ENCODE data around the gene HK1.

The HK1 gene

DNA sequence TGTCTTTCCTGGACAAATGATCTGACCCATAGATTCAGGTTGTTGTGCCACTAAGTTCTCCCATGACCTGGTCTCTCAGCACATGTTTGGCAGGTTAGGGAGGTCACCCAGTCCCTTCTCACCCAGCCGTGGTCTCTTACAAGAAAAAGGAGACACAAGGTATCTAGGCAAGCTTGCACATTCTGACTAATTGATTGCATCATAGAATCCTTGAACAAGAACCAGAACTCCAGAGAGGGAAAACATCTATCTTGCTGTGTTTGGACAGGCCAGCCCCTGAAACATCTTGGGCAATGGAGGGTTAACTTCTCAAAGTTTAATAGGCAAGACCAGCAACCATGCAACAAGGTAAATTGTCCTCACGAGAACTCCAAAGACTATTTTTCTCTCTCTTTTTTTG lies 8.5 kb upstream of the HK1 start:
- no peak overlapping the region for H3K27ac Mint-ChIP-seq

DNA sequence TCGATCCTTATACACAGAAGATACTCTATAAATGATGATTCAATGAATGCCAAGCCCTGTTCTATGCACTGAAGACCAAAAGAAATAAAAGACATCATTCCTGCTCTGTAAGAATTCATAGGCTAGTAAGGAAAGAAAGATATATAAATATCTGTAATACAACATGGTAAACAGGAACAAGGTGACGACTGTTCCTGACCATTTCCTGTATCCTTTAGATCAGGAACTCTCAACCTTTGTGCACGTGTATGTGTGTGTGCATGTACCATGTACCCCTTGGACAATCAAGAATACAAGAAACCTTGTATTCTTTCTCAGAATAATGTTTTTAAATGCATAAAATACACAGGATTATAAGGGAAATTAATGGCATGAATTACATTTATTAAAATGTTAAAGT lies 7.3 kb upstream of the HK1 start:
- peaks cover 14% of the 10 kb centered on the region for H3K9me3 Mint-ChIP-seq
- TF ChIP-seq CTCF (IDR thresholded peaks at IDR 0.05; ENCODE audit: unreplicated experiment in 3 of 3), result no peak
- peaks cover 13% of the 10 kb centered on the region for H3K27me3 Mint-ChIP-seq (ENCODE audit: low read depth)
- H3K4me3 Mint-ChIP-seq, result no peak overlapping the region
- H3K27ac Mint-ChIP-seq, result no peak overlapping the region
- no peaks in the 10 kb centered on the region for H3K4me1 Mint-ChIP-seq
- H3K36me3 Mint-ChIP-seq (ENCODE audit: low read depth), result no peaks in the 10 kb centered on the region

More for the DNA sequence above, 8.5 kb upstream of the HK1 start:
- H3K4me1 Mint-ChIP-seq, result no peaks in the 10 kb centered on the region
- no peak for TF ChIP-seq CTCF (IDR thresholded peaks at IDR 0.05; ENCODE audit: unreplicated experiment in 3 of 3)
- H3K9me3 Mint-ChIP-seq, result peaks cover 13% of the 10 kb centered on the region
- H3K4me3 Mint-ChIP-seq, result no peak overlapping the region
- no peaks in the 10 kb centered on the region for H3K36me3 Mint-ChIP-seq (ENCODE audit: low read depth)
- peaks cover 16% of the 10 kb centered on the region for H3K27me3 Mint-ChIP-seq (ENCODE audit: low read depth)

- H3K27ac Mint-ChIP-seq, result no peak overlapping the region
- no peaks in the 10 kb centered on the region for H3K36me3 Mint-ChIP-seq (ENCODE audit: low read depth)
- H3K4me1 Mint-ChIP-seq, result no peaks in the 10 kb centered on the region
- peaks cover 14% of the 10 kb centered on the region for H3K9me3 Mint-ChIP-seq
- peaks cover 7% of the 10 kb centered on the region for H3K27me3 Mint-ChIP-seq (ENCODE audit: low read depth)
- no peak for TF ChIP-seq CTCF (IDR thresholded peaks at IDR 0.05; ENCODE audit: unreplicated experiment in 3 of 3)
- no peak overlapping the region for H3K4me3 Mint-ChIP-seq
Measured at GRCh38 chr10:69272624-69273023, 5.7 kb upstream of the HK1 start.

DNA sequence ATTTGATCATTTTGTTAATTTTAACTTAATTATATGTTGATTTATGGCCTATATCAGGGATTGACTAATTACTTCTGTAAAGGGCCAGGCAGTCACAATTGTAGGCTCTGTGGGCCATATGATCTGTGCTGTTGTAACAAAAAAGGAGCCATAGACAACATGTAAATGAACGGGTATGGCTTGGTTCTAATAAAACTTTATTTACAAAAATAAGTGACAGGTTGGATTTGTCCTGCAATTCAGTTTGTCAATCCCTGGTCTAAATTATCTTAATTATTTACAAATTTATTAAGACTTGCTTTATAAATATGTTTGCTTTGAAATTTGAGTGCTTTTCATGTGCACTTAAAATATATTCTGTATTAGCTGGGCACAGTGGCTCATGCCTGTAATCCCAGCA lies 2.9 kb upstream of the HK1 start:
- Mint-ChIP-seq H3K27me3 (ENCODE audit: low read depth) (no peaks in the 10 kb centered on the region), H3K27ac (no peak overlapping the region), H3K36me3 (ENCODE audit: low read depth) (no peaks in the 10 kb centered on the region), H3K9me3 (peaks cover 14% of the 10 kb centered on the region), H3K4me1 (no peaks in the 10 kb centered on the region), H3K4me3 (no peak overlapping the region)
- TF ChIP-seq CTCF (IDR thresholded peaks at IDR 0.05; ENCODE audit: unreplicated experiment in 3 of 3), result no peak

- H3K36me3 Mint-ChIP-seq (ENCODE audit: low read depth), result no peaks in the 10 kb centered on the region
- H3K4me1 Mint-ChIP-seq, result no peaks in the 10 kb centered on the region
- TF ChIP-seq CTCF (IDR thresholded peaks at IDR 0.05; ENCODE audit: unreplicated experiment in 3 of 3), result no peak
- H3K27ac Mint-ChIP-seq, result no peak overlapping the region
- no peaks in the 10 kb centered on the region for H3K27me3 Mint-ChIP-seq (ENCODE audit: low read depth)
- no peak overlapping the region for H3K4me3 Mint-ChIP-seq
- peaks cover 7% of the 10 kb centered on the region for H3K9me3 Mint-ChIP-seq
Measured at GRCh38 chr10:69276503-69276902, 1.8 kb upstream of the HK1 start.

DNA sequence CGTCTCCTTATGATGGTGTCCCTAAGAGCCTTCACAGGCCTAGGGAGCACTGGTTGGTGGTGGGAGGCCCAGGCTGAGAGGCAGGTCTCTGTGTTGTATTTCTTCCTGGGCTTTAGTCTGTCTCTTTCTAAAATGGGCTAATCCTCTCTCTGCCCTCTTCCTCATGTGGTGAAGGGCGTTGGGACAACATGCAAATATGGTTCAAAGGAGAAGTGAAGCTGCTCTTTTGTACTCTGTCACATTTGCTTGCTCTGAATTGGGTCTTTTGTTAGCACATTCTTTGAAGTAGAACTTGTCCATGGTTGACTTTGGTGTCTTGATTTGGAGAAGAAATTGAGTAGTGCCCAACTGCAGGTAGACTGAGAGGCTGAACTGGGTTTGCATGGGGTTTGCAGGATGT lies 814 bp downstream of the HK1 start:
- peaks cover 3% of the 10 kb centered on the region for H3K27me3 Mint-ChIP-seq (ENCODE audit: low read depth)

More for the DNA sequence above, 814 bp downstream of the HK1 start:
- Mint-ChIP-seq H3K4me3 (no peak overlapping the region), H3K36me3 (ENCODE audit: low read depth) (no peaks in the 10 kb centered on the region), H3K9me3 (peaks cover 3% of the 10 kb centered on the region), H3K4me1 (no peaks in the 10 kb centered on the region), H3K27ac (no peak overlapping the region)
- TF ChIP-seq CTCF (IDR thresholded peaks at IDR 0.05; ENCODE audit: unreplicated experiment in 3 of 3), result no peak

Measured in nephron (organoid).